Measurements from ENCODE around the gene RASSF7. TPM values are rescaled to one million over a fixed set of nuclear protein-coding genes. Genes with fewer than 3 reads are reported as not detected.

RASSF7 gene
- total RNA-seq, 1 experiment from 2014 or later: 124 TPM

DNA sequence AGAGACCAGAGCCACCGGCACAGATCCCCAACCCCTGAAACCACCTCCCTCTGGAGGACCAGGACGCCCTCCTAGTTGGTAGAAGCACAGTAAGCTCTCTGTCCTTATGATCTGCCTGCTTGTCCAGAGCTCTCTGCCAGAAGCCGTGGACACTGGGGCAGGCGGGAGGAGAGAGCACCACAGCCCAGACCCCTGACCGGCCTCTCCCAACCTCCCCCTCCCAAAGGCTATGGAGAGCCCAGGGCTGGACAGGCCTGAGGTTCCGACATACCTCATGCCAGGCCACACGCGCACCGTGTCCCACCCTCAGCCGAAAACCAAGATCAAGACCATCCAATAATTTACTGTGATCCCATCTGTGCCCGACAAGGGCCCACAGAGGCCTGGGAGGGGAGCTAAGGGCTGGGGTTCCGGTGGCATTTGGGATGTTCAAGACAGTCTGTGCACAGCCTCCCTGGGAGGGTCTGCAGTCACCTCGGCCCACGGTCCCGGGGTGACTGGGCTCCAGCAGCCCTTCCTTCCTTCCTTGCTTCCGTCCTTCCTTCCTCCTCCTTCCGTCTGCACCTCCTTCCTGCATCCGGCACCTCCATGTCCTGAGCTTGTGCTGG, 28.7 kb upstream of the RASSF7 start:
- DNase-seq (ENCODE audit: low read depth): no peak
- in situ Hi-C loops (cut with HindIII; ENCODE audit: low pct_unique_long_range_greater_than_20kb, low sequenced_read_pairs): no loop called here

DNA sequence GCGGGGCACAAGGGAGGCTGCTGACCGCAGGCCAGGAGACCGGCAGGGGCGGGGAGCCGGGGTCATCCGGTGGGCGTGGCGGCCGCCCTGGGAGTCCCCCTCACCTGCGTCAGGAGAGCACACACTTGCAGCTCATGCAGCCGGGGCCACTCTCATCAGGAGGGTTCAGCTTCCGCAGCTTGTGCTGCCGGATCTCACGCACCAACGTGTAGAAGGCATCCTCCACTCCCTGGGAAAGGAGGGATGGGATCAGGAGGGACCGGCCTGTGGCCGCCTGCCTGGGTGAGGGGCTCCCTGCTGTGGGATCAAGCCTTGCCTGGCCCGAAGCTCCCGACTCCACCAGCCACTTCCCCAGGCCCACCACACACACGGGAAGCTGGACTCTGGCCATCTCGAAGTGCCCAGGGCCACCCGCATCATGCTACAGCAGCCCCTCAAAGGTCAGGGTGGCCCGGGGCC, 28.2 kb upstream of the RASSF7 start:
- no peak for DNase-seq (ENCODE audit: low read depth)
- in situ Hi-C loops (cut with HindIII; ENCODE audit: low pct_unique_long_range_greater_than_20kb, low sequenced_read_pairs): no loop called here

DNA sequence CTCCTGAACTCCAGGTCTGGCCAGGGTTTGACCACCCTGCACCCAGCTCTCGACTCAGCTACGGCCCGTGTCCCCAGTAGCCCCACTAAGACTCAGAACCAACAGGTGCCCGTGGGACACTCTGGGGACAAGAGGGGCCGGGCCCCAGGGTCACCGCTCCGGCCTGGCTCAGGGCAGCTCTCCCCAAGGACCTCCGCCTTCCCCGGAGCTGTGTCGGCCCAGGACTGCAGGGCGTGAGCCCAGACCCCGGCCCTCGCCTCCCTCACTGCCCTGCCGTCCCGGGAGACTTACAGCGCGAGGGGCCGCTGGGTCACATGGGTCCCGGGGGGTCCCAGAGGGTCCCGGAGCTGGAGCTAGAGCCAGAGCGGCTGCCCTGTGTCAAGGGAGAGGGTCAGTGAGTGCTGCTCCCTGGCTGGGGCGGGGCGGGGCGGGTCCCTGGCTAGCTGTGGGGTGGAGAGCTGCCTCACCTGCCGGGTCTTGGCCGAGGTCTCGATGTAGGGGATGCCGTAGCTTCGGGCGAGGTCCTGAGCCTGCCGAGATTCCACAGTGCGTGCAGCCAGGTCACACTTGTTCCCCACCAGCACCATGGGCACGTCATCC, 27.7 kb upstream of the RASSF7 start:
- no peak for DNase-seq (ENCODE audit: low read depth)
- in situ Hi-C loops (cut with HindIII; ENCODE audit: low pct_unique_long_range_greater_than_20kb, low sequenced_read_pairs): no loop called here

GRCh38 chr11:533586-534395, 27.0 kb upstream of the RASSF7 start:
- in situ Hi-C loops (cut with HindIII; ENCODE audit: low pct_unique_long_range_greater_than_20kb, low sequenced_read_pairs): no loop called here
- DNase-seq (ENCODE audit: low read depth): no peak

GRCh38 chr11:534396-535209, 26.2 kb upstream of the RASSF7 start:
- no peak for DNase-seq (ENCODE audit: low read depth)
- in situ Hi-C loops (cut with HindIII; ENCODE audit: low pct_unique_long_range_greater_than_20kb, low sequenced_read_pairs): no loop called here

DNA sequence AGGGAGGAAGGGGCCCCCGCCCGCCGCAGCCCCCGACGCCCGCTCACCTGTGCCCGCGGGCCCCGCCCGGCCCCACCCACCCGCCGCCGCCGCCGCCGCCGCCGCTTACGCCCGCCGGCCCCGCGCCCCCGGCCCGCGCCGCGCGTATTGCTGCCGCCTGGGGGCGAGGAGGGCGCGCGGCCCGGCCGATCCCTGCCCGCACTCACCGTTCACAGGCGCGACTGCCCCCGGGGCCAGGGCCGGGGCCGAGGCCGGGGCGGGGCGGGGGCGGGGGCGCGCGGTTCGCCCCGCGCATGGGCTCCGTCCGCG, 25.6 kb upstream of the RASSF7 start:
- in situ Hi-C loops (cut with HindIII; ENCODE audit: low pct_unique_long_range_greater_than_20kb, low sequenced_read_pairs): no loop called here
- DNase-seq (ENCODE audit: low read depth): no peak

DNA sequence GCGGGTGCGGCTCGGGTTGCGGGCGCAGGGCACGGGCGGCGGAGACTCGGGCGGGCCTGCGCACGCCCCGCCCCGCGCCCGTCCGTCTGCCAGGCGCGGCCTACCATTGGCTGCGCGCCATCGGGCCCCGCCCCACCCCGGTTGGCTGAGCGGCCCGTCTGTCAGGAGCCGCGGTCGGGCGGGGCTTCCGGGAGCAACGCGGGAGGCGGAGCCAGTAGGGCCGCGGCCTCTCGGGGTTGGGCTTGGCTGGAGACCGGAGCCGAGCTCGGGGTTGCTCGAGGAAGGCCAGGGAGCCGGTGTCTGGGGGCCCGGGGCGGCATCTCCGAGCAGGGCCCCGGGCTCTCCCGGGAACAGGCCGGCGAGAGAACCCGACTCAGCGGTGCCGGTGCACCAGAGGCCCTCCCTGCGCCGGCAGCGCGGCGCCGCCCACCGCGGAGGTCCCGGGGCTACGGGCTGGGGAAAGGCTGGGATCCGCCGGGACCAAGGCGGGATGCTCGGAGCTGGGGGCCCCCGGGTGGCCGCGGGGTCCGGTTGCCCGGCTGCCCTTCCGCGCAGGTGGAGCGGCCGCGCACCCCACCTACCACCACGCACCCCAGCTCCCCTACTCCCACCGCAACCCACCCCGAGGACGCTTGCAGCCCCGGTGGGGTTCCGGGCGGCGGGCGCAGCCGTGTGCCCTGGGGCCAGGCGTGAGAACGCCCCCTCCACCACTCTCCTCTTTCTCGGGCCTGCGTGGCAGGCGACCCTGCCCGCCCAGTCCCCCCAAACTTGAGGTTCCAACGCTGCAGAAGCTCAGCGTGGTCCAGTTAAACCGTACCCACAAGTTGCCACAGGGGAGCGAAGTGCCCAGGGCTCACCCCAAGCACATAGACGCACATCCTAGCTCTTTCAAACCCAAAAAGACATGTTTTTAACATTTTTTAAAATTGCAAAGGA, 25.0 kb upstream of the RASSF7 start, which contains the start of gene HRAS:
HRAS (minus strand) TSS at position 58 of the 936 bp plus-strand sequence.
- in situ Hi-C loops (cut with HindIII; ENCODE audit: low pct_unique_long_range_greater_than_20kb, low sequenced_read_pairs): no loop called here
- peak; percentile 92 for DNase-seq (ENCODE audit: low read depth)

DNA sequence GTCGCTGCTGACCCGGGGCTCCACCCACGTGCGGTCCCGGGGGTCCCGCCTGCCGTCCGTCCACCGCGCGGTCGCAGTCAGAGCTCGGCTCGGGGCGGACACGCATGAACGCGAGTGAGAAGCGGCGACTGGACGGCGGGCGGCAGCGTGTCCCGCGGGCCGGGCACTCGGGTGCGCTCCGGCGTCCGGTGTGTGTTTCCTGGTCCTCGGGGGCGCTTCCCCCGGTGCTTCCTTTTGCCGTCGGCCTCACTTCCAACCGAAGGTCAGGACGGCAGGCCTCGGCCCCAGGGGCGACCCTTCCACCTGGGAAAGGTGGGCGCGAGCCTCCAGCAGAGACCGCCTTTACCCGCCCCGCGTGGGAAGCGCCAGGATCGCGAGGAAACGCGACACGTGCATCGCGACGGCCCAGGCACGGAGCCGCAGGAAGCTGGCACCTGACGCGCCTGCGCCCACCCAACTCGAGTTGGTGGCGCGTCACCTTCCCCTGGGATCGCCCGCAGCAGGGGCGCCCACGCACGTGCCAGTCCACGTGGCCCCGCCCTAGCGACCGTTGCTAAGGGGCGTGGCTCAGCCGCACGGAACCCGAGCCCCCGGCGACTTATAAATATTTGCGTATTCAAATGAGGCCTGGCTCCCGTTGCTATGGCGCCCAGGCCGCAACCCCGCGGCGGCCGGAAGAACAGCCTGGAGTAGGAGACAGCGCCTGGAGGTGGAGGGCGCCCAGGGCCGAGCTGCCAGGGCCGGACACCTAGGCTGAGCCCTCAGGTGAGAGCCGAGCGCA, 23.7 kb upstream of the RASSF7 start, which contains the start of gene LRRC56:
LRRC56 (plus strand) TSS at position 687 of the 781 bp plus-strand sequence. CDS start 3,158 bp downstream, outside the sequence.
- in situ Hi-C loops (cut with HindIII; ENCODE audit: low pct_unique_long_range_greater_than_20kb, low sequenced_read_pairs): no loop called here
- peak; percentile 85 for DNase-seq (ENCODE audit: low read depth)

- no peak for DNase-seq (ENCODE audit: low read depth)
- in situ Hi-C loops (cut with HindIII; ENCODE audit: low pct_unique_long_range_greater_than_20kb, low sequenced_read_pairs): no loop called here
These were observed 22.9 kb upstream of the RASSF7 start for GRCh38 chr11:537622-538430.

- in situ Hi-C loops (cut with HindIII; ENCODE audit: low pct_unique_long_range_greater_than_20kb, low sequenced_read_pairs): no loop called here
- DNase-seq (ENCODE audit: low read depth): no peak
These were observed 22.2 kb upstream of the RASSF7 start for GRCh38 chr11:538431-539051.

GRCh38 chr11:539971-540481, 20.7 kb upstream of the RASSF7 start:
- DNase-seq (ENCODE audit: low read depth): no peak
- in situ Hi-C loops (cut with HindIII; ENCODE audit: low pct_unique_long_range_greater_than_20kb, low sequenced_read_pairs): no loop called here

GRCh38 chr11:540583-541432, 20.0 kb upstream of the RASSF7 start:
- no peak for DNase-seq (ENCODE audit: low read depth)
- in situ Hi-C loops (cut with HindIII; ENCODE audit: low pct_unique_long_range_greater_than_20kb, low sequenced_read_pairs): no loop called here

DNA sequence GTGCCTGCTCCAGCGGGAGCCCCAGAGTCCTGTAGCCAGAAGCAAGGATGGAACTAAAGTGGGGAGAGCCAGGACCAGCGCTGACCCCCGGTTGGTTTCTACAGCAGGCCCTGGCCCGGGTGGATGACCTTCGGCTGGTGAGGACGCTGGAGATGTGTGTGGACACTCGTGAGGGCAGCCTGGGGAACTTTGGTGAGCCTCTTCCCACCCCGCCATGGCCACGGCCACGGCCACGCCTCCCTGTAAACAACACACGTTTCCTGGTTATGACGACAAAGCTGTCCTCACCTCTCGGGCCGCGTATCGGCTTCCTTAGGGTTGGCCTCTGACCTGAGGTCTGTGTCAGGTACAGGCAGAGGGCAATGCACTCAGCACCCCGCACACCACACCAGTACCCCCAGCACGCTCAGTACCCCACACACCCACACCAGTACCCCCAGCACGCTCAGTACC, 19.3 kb upstream of the RASSF7 start:
- in situ Hi-C loops (cut with HindIII; ENCODE audit: low pct_unique_long_range_greater_than_20kb, low sequenced_read_pairs): no loop called here
- DNase-seq (ENCODE audit: low read depth): no peak

DNA sequence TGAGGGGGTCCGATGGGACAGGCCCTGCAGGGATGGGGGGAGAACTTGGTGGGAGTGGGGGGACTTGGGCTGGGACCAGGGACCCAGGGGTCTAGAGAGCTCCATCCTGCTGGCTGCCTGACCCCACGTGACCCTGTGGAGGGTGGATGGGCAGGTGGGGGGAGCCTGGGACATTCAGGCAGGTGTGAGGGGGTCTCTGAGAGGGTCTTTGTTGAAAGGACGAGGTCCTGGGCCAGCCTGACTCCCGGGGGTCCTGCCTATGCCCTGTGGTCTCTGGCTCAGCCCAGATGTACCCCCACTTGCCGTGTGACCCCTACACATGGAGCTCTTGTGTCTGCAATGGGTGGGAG, 16.0 kb upstream of the RASSF7 start:
- no peak for DNase-seq (ENCODE audit: low read depth)
- in situ Hi-C loops (cut with HindIII; ENCODE audit: low pct_unique_long_range_greater_than_20kb, low sequenced_read_pairs): no loop called here

- in situ Hi-C loops (cut with HindIII; ENCODE audit: low pct_unique_long_range_greater_than_20kb, low sequenced_read_pairs): no loop called here
- no peak for DNase-seq (ENCODE audit: low read depth)
These were observed 15.6 kb upstream of the RASSF7 start for GRCh38 chr11:545171-545570.
